SK-N-SH treated with all-trans-retinoic acid at 6 μM for 48 hours (cell line): Measurements from ENCODE around the gene CDK5RAP3.

Experiments
- ATAC-seq: fragments of 200-7000 bp; cut with Tn5 transposase; 3 replicates; pipeline ENCODE4 v1.9.1; 2020; ENCODE audit warnings: mild to moderate bottlenecking, moderate library complexity
- ARNTL ChIP-seq: fragments of 450-650 bp; formaldehyde crosslinking; IDR thresholded peaks from 2 replicates; pipeline ENCODE4 v1.5.0; 2020; ENCODE audit warnings: low read depth, mild to moderate bottlenecking, moderate library complexity, borderline replicate concordance
- CSDC2 ChIP-seq: fragments of 250-450 bp; sonication (Bioruptor Pico); IDR thresholded peaks from 2 replicates; pipeline ENCODE4 v1.5.0; 2020; ENCODE audit warnings: mild to moderate bottlenecking, moderate library complexity
- ESRRG ChIP-seq: fragments of 250-450 bp; sonication (Bioruptor Pico); IDR thresholded peaks from 2 replicates; pipeline ENCODE4 v1.6.1; 2021; ENCODE audit warnings: mild to moderate bottlenecking
- GLIS3 ChIP-seq: fragments of 250-450 bp; sonication (Bioruptor Pico); IDR thresholded peaks from 2 replicates; pipeline ENCODE4 v1.5.0; 2020; ENCODE audit warnings: mild to moderate bottlenecking, moderate library complexity
- ISL1 ChIP-seq: fragments of 250-450 bp; sonication (Bioruptor Pico); IDR thresholded peaks from 2 replicates; pipeline ENCODE4 v2.1.2; 2022; ENCODE audit warnings: mild to moderate bottlenecking, moderate library complexity
- PATZ1 ChIP-seq: fragments of 250-450 bp; sonication (Bioruptor Pico); IDR thresholded peaks from 2 replicates; pipeline ENCODE4 v1.8.0; 2020; ENCODE audit warnings: mild to moderate bottlenecking, moderate library complexity, borderline replicate concordance
- PPARA ChIP-seq: fragments of 250-450 bp; sonication (Bioruptor Pico); IDR thresholded peaks from 2 replicates; pipeline ENCODE4 v1.5.0; 2020; ENCODE audit warnings: mild to moderate bottlenecking, borderline replicate concordance
- SNAI2 ChIP-seq: fragments of 250-450 bp; sonication (Bioruptor Pico); IDR thresholded peaks from 2 replicates; pipeline ENCODE4 v1.5.0; 2020; ENCODE audit warnings: mild to moderate bottlenecking, moderate library complexity
- ZC3H10 ChIP-seq: fragments of 250-450 bp; sonication (Bioruptor Pico); IDR thresholded peaks from 2 replicates; pipeline ENCODE4 v1.5.1; 2021; ENCODE audit warnings: mild to moderate bottlenecking, moderate library complexity
- ZFP3 ChIP-seq: fragments of 250-450 bp; sonication (Bioruptor Pico); IDR thresholded peaks from 2 replicates; pipeline ENCODE4 v1.5.0; 2020; ENCODE audit warnings: mild to moderate bottlenecking, moderate library complexity
- ZNF565 ChIP-seq: fragments of 450-650 bp; formaldehyde crosslinking; conservative IDR thresholded peaks from 2 replicates; pipeline ENCODE4 v1.5.0; 2020; ENCODE audit warnings: low read depth, mild to moderate bottlenecking, moderate library complexity
- ZNF70 ChIP-seq: fragments of 450-650 bp; formaldehyde crosslinking; IDR thresholded peaks from 2 replicates; pipeline ENCODE4 v1.5.0; 2020; ENCODE audit warnings: mild to moderate bottlenecking, moderate library complexity
- TF ChIP-seq, protein P1 (sequence below): fragments of 250-450 bp; sonication (Bioruptor Pico); IDR thresholded peaks from 2 replicates; pipeline ENCODE4 v1.5.1; 2021; ENCODE audit warnings: mild to moderate bottlenecking, moderate library complexity
- TF ChIP-seq, protein P2 (sequence below): fragments of 250-450 bp; sonication (Bioruptor Pico); IDR thresholded peaks from 2 replicates; pipeline ENCODE4 v1.5.0; 2020; ENCODE audit warnings: mild to moderate bottlenecking, moderate library complexity
- TF ChIP-seq, protein P3 (sequence below): fragments of 250-450 bp; sonication (Bioruptor Pico); IDR thresholded peaks from 2 replicates; pipeline ENCODE4 v1.5.1; 2020; ENCODE audit warnings: low read depth, mild to moderate bottlenecking, moderate library complexity

CDK5RAP3 gene

DNA sequence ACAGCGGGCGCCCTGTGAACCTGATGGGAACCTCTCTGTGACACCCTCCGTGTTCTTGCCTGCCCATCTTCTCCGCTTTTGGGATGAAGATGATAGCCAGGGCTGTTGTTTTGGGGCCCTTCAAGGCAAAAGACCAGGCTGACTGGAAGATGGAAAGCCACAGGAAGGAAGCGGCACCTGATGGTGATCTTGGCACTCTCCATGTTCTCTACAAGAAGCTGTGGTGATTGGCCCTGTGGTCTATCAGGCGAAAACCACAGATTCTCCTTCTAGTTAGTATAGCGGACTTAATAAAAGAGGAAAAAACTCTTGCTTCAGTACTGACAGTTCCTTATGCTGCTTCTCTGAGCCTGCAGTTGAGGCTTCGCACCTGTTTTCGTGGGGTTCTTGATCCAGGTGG lies 10.5 kb downstream of the CDK5RAP3 start (continued):
- TF ChIP-seq, protein P1, sequence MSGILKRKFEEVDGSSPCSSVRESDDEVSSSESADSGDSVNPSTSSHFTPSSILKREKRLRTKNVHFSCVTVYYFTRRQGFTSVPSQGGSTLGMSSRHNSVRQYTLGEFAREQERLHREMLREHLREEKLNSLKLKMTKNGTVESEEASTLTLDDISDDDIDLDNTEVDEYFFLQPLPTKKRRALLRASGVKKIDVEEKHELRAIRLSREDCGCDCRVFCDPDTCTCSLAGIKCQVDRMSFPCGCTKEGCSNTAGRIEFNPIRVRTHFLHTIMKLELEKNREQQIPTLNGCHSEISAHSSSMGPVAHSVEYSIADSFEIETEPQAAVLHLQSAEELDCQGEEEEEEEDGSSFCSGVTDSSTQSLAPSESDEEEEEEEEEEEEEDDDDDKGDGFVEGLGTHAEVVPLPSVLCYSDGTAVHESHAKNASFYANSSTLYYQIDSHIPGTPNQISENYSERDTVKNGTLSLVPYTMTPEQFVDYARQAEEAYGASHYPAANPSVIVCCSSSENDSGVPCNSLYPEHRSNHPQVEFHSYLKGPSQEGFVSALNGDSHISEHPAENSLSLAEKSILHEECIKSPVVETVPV (CRISPR knock-in tag), result no peak

- ATAC-seq, result no peak
These were observed 11.2 kb downstream of the CDK5RAP3 start for GRCh38 chr17:47982091-47982617.

DNA sequence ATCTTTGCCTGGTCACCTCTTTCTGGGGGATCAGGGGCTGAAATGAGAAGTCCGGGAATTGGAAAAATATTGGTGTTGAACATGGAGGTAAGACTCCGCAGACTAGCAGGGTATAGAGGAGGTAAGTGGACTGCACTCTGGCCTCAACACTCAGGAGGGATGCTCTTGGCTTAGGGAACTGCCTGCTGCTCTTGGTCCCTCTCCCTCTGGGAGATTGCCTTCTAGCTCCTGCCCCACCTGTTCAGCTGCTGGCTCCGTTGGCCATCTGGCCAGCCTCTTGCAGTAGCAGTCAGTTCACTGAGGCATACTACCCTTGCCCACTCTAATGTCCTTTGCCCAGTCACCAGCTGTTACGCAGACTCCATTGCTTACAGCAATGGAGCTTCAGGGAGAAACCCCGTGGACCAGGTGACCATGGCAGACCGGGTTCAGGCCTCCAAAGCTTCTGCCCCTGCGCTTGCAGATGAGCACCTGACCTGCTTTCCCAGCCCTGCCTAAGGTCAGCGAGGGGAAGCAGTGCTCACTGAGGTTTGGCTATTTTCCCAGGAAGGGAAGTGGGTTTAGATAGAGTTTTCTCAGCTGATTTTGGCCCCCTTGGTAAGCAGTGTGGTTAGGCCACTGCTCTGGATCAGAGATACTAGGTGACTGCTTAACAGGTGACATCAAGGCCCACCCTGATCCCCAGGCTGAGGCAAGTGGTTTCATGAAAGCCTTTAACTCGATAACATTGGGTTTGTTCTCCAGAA lies 11.9 kb downstream of the CDK5RAP3 start:
- no peak for TF ChIP-seq GLIS3 (CRISPR knock-in tag)
- TF ChIP-seq ARNTL (CRISPR knock-in tag), result no peak
- TF ChIP-seq SNAI2 (CRISPR knock-in tag), result 0 out of 2 replicates have a peak, but pooled peaks have one; percentile 37
- TF ChIP-seq, protein P2, sequence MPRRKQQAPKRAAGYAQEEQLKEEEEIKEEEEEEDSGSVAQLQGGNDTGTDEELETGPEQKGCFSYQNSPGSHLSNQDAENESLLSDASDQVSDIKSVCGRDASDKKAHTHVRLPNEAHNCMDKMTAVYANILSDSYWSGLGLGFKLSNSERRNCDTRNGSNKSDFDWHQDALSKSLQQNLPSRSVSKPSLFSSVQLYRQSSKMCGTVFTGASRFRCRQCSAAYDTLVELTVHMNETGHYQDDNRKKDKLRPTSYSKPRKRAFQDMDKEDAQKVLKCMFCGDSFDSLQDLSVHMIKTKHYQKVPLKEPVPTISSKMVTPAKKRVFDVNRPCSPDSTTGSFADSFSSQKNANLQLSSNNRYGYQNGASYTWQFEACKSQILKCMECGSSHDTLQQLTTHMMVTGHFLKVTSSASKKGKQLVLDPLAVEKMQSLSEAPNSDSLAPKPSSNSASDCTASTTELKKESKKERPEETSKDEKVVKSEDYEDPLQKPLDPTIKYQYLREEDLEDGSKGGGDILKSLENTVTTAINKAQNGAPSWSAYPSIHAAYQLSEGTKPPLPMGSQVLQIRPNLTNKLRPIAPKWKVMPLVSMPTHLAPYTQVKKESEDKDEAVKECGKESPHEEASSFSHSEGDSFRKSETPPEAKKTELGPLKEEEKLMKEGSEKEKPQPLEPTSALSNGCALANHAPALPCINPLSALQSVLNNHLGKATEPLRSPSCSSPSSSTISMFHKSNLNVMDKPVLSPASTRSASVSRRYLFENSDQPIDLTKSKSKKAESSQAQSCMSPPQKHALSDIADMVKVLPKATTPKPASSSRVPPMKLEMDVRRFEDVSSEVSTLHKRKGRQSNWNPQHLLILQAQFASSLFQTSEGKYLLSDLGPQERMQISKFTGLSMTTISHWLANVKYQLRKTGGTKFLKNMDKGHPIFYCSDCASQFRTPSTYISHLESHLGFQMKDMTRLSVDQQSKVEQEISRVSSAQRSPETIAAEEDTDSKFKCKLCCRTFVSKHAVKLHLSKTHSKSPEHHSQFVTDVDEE (CRISPR knock-in tag), result peak; percentile 12; the same call in 1 of the 2 replicates
- no peak for TF ChIP-seq ESRRG
- 0 out of 2 replicates have a peak, but pooled peaks have one; percentile 22 for TF ChIP-seq PPARA (CRISPR knock-in tag)
- ATAC-seq, result no peak

More at GRCh38 chr17:47982091-47982617, 11.2 kb downstream of the CDK5RAP3 start:
- TF ChIP-seq, protein P3, sequence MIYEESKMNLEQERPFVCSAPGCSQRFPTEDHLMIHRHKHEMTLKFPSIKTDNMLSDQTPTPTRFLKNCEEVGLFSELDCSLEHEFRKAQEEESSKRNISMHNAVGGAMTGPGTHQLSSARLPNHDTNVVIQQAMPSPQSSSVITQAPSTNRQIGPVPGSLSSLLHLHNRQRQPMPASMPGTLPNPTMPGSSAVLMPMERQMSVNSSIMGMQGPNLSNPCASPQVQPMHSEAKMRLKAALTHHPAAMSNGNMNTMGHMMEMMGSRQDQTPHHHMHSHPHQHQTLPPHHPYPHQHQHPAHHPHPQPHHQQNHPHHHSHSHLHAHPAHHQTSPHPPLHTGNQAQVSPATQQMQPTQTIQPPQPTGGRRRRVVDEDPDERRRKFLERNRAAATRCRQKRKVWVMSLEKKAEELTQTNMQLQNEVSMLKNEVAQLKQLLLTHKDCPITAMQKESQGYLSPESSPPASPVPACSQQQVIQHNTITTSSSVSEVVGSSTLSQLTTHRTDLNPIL, result peak; percentile 42; the same call in 1 of the 2 replicates
- TF ChIP-seq ISL1 (CRISPR knock-in tag) (peak; percentile 59; the same call in 1 of the 2 replicates), ESRRG (no peak), GLIS3 (CRISPR knock-in tag) (no peak), ZNF70 (no peak), ZFP3 (CRISPR knock-in tag) (peak; percentile 29; the same call in 1 of the 2 replicates), CSDC2 (no peak), PATZ1 (CRISPR knock-in tag) (peak; percentile 96), ZNF565 (CRISPR knock-in tag) (no peak), ZC3H10 (CRISPR knock-in tag) (no peak)
- TF ChIP-seq, protein P2 (CRISPR knock-in tag), result peak; percentile 79; the same call in 1 of the 2 replicates
